G401.6 (cell line): ENCODE data around the gene OPA1.
"Not testable (repeated sequence)": the region's sequence is repeated elsewhere in the genome, so short reads cannot be mapped to it uniquely, and the experiment has no call there.

Experiments
- FAIRE-seq: peaks from 2 replicates; lab custom pipeline; 2012; peaks lifted over from hg19 to GRCh38; lab: Jason Lieb, UNC

OPA1 gene

GRCh38 chr3:193589616-193590015 is 3.4 kb upstream of the OPA1 start:
- no peak for FAIRE-seq

- FAIRE-seq = no peak
Measured at GRCh38 chr3:193590088-193590856, 2.7 kb upstream of the OPA1 start.

- no peak for FAIRE-seq
Measured at GRCh38 chr3:193593668-193594030, 641 bp downstream of the OPA1 start.

GRCh38 chr3:193594946-193595689 is 2.1 kb downstream of the OPA1 start:
- FAIRE-seq = no peak

- FAIRE-seq = no peak
Measured at GRCh38 chr3:193595939-193596487, 3.0 kb downstream of the OPA1 start.

GRCh38 chr3:193598202-193598601 is 5.2 kb downstream of the OPA1 start:
- FAIRE-seq = no peak

- FAIRE-seq = no peak
Measured at GRCh38 chr3:193599393-193599792, 6.4 kb downstream of the OPA1 start.

GRCh38 chr3:193605876-193606275 is 12.9 kb downstream of the OPA1 start:
- FAIRE-seq = peak; percentile 84

- FAIRE-seq = not testable (repeated sequence)
Measured at GRCh38 chr3:193606892-193607291, 13.9 kb downstream of the OPA1 start.

- FAIRE-seq = not testable (repeated sequence)
Measured at GRCh38 chr3:193610516-193610915, 17.5 kb downstream of the OPA1 start.

- no peak for FAIRE-seq
Measured at GRCh38 chr3:193614430-193614829, 21.4 kb downstream of the OPA1 start.

GRCh38 chr3:193617628-193618027 is 24.6 kb downstream of the OPA1 start:
- no peak for FAIRE-seq

- FAIRE-seq = no peak
Measured at GRCh38 chr3:193620057-193620456, 27.0 kb downstream of the OPA1 start.

- FAIRE-seq = no peak
Measured at GRCh38 chr3:193620650-193621049, 27.6 kb downstream of the OPA1 start.

GRCh38 chr3:193621127-193621526 is 28.1 kb downstream of the OPA1 start:
- FAIRE-seq = no peak

GRCh38 chr3:193630005-193630404 is 37.0 kb downstream of the OPA1 start:
- FAIRE-seq = peak; percentile 42

- FAIRE-seq = no peak
Measured at GRCh38 chr3:193637831-193638230, 44.8 kb downstream of the OPA1 start.

- FAIRE-seq = no peak
Measured at GRCh38 chr3:193638833-193639232, 45.8 kb downstream of the OPA1 start.

- no peak for FAIRE-seq
Measured at GRCh38 chr3:193640165-193640715, 47.2 kb downstream of the OPA1 start.

GRCh38 chr3:193640728-193641439 is 47.9 kb downstream of the OPA1 start:
- no peak for FAIRE-seq

- no peak for FAIRE-seq
Measured at GRCh38 chr3:193641440-193641775, 48.4 kb downstream of the OPA1 start.

GRCh38 chr3:193645806-193646205 is 52.8 kb downstream of the OPA1 start:
- no peak for FAIRE-seq
